Measurements from ENCODE around the gene ZNF70.
A peak's percentile ranks its signal among the peaks of the same experiment; 100 is the strongest.

The ZNF70 gene

DNA sequence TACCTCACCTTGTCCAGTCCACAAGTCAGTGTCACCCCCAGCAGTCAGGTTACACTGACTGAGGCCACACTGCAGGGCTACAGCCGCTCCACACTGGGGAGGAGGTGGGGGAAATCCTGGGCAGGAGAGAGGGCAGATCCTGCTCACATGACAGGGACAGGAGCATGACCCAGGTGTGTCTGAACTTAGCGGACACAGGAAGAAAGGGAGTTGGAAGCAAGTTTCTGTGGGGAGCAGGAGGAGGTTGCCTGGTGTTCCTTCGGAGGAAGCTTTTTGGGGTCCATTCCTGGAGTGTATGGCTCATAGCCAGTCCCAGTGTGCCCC lies 27.6 kb upstream of the ZNF70 start:
- no peak for DNase-seq

- DNase-seq, result peak; percentile 65
Observed at GRCh38 chr22:23777776-23778576, 27.1 kb upstream of the ZNF70 start.

GRCh38 chr22:23775779-23776375 lies 25.0 kb upstream of the ZNF70 start:
- DNase-seq, result no peak

GRCh38 chr22:23774922-23775436 lies 24.1 kb upstream of the ZNF70 start:
- DNase-seq, result no peak

DNA sequence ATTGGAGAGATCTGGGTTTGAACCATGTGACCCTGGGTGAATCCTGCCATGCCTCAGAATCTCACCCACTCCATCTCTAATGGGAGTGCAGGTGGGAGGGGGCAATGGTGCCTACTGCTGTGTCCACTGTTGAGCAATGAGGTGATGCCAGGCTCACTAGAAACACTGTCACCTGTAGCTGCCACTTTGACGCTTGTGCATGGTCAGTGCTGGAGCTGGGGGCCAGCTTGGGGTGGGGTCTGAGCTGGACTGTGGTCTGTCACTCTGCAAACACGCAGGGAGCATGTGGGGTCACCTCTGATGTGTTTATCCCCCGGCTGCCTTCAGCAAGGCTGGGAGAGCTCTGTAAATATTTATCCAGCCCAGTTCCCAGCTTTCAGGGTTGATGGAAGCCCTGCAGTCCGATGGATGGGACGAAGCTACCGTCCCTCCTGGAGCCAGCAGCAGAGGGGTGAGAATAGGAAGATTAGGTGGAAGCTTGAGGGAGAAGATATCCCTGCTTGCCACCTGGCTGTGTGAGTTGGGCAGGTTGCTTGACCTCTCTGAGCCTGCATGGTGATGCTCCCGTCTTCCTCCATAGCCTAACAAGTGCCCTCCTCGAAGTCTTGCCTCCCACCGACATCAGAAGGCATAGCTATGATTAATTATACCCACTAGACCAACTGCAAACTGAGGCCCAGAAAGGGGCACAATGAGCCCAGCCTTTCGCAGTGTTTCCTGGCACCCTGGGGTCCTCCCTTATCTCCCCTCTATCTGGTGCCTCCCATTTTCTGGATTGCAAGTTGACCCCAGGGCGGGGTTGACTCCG lies 23.4 kb upstream of the ZNF70 start:
- DNase-seq, result no peak

- DNase-seq, result no peak
Observed at GRCh38 chr22:23773483-23774113, 22.7 kb upstream of the ZNF70 start.

DNA sequence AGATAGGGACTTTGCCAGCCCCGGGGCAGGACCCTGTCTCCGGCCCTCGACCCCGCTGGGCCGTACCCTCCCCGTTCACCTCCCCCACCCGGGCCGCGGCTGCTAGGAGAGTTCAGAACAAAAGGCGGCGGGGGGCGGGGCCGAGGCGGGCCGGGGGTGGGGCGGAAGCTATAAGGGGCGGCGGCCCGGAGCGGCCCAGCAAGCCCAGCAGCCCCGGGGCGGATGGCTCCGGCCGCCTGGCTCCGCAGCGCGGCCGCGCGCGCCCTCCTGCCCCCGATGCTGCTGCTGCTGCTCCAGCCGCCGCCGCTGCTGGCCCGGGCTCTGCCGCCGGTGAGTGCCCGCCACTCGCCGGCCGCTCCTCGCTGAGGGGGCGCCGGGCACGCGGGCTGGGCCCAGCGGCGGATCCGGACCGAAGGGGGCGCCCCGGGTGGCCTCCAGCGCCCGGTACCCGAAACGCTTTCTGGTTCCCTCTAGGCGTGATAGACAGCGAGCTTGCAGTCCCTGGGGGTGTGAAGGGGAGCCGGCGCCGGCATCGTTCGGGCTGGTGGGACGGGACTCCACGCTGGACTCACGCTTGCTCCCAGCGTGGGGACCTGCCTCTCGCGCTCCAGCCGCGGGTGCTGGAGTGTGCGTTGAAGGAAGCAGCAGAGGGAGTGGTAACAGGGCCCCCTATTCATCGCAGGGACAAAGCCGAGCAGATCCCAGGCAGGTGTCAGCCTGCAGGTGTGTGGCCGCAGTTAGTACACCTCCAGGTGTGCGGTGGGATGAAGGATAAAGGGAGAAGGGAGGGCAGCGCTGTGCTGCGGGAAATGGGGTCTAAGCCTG lies 21.9 kb upstream of the ZNF70 start, which contains the start of gene MMP11:
TSS of gene MMP11 (plus strand) at position 201 of the 825 bp plus-strand sequence. CDS start at position 223, 22 bp downstream.
- peak; percentile 27 for DNase-seq

- DNase-seq, result no peak
Observed at GRCh38 chr22:23772315-23772648, 21.4 kb upstream of the ZNF70 start.

DNA sequence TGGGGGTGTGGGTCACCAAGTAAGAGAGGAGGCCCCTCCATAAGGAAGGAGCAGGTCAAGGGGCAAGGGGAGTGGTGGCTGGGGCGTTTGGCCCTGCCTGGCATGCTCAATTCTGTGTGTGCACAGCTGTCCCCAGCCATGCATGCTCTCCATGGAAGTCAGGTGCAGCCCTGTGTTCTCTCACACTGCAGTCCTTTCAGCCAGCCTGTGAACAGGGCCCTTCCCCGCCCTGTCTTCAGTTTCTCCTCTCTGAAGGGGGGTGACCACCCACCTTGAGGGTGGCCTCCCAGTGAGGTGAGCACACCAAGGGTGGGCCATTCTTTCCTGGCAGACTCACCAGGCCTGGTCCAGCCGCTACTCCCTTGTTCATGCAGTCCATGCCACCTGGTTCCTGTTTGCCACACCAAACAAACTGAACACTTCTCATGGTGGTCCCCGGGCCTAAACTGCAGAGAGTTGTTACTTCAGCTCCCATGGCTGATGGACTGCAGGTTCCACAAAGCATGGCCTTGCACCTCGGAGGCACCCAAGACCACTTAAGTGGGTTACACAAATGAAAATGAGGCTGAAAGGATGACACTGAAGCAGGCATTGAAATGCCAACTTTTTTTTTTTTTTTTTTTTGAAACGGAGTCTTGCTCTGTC lies 18.5 kb upstream of the ZNF70 start:
- peak; percentile 16 for DNase-seq

DNA sequence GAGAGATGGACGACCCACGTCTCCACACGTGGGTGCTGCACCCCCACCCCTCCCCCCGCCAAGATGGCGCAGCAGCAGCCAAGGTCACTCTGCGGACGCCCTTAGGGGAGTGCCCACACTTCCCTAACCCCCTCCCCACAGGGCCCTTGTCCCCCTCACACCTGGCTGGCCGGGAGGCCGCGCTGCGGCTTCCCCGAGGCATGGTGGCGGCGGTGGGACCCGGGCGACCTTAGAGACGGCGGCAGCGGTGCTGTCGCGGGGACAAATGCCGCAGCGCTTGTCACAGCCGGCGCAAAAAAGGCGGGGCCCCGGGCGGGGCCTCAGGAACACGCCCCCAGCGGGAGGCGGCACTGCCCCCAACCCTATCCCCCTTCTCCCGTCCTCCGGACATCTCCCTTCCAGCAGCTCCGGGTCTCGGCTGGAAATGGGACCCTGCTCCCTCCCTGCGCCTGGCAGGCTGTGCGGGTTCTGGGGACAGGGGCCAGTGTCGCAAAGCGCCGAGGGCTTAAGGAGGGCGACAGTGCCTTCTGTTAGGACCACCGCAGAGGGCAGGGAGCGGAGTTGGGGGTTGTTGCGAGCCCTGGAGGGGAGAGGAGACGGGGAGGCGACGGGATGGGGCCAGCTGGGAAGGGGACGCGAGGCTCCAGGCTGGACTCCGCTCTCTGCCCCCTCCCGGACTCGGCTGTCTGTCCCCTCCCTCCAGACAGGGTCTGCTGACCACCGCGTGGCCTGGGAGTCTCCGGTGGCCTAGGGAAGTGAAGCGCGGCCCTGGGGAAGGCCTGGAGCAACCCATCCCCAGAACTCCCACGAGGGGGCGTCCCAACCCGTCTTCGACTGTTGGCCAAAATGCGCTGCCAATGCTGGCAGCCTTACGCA lies 17.0 kb upstream of the ZNF70 start, which contains the start of gene CHCHD10:
TSS of gene CHCHD10 (minus strand) at position 300 of the 876 bp plus-strand sequence. CDS start at position 202, 98 bp downstream.
- peak; percentile 75 for DNase-seq

DNA sequence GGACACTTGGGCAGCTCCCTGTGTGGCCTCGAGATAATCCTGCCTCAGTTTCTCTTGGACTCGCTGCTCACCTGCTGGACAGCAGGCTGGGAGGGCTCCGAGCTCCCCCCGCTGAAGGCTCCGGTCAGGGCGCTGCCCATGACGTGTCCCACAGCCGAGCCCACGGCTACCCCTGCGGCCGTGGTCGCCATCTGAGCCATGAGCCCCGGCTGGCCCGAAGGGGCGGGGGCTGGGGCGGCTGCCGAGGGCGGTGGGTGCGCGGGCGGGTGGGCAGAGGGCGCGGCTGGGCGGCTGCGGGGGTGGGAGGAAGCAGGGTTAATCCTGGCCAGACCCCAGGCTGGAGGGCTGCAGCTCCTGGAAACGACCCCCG lies 16.4 kb upstream of the ZNF70 start:
- DNase-seq, result no peak

- DNase-seq, result no peak
Observed at GRCh38 chr22:23764899-23765881, 14.3 kb upstream of the ZNF70 start.

GRCh38 chr22:23763954-23764353 lies 13.0 kb upstream of the ZNF70 start:
- no peak for DNase-seq

GRCh38 chr22:23763579-23763945 lies 12.7 kb upstream of the ZNF70 start:
- no peak for DNase-seq

DNA sequence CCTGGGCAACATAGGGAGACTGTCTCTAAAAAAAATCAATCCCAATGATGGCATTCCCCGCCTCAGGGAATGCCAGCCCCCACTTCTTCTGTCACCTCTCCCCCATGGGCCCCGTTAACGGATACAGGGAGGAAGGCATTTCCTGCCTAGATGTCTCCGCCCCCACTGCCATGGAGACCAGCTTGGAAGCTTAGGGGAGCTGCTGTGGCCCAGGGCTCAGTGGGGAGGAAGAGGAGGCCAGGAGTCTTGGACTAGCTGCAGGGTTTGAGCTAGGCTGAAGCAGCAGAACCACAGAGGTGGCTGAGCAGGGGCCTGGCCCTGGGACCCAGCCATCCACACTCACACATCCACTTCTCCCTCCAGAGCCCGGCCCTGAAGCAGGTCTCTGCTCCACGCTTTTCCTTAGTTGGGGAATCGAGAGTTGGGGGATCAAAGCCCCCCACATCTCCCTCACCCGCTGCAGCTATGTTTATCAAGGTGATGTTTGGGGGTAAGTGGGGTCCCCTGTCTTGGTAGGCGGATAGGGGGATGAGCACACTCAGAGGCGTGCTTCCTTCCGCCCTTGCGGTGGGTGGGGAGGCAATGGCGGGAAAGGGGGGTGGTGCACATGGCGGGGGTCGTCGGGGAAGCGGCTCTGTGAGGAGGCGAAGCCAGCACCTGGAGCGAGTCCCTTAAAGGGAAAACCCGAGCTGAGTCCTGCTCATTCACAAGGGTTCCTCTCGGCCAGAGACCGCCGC lies 12.1 kb upstream of the ZNF70 start, which contains the start of gene C22orf15:
TSS of gene C22orf15 (plus strand) at position 149 of the 737 bp plus-strand sequence. CDS start at position 466, 317 bp downstream.
- DNase-seq, result no peak

DNA sequence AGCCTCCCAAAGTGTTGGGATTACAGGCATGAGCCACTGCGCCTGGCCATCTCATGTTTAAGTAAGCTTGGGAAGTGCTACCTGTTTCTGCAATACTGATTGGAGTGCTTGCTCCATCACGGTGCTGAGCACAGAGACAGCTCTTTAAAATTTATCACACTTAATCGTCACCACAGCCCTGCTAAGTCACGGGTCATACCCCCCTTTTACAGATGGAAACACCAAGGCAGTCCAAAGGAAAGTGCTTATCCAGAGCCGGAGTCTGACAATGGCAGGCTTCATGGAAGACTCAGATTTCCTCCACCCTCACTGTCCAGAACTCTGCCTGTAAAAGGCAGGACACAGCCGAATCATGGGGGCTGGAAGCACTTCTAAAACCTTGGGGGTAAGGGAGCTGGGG lies 9.1 kb upstream of the ZNF70 start:
- no peak for DNase-seq

DNA sequence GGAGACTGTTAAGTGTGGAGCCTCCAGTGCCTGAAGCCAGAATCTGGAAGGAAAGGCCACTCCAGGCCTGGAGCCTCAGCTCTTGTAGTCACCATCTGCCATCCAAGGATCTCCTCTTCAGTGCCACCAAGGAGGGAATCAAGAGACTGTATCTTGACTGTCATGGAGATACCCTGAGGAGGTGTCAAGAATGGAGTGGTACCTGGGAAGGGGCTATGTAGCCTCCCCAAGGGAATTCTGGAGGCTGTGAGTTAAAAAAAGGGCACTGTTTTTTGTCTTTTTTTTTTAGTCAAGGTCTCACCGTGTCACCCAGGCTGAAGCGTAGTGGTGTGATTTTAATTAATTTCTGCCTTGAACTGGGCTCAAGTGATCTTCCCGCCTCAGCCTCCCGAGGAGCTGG lies 8.7 kb upstream of the ZNF70 start:
- no peak for DNase-seq

DNA sequence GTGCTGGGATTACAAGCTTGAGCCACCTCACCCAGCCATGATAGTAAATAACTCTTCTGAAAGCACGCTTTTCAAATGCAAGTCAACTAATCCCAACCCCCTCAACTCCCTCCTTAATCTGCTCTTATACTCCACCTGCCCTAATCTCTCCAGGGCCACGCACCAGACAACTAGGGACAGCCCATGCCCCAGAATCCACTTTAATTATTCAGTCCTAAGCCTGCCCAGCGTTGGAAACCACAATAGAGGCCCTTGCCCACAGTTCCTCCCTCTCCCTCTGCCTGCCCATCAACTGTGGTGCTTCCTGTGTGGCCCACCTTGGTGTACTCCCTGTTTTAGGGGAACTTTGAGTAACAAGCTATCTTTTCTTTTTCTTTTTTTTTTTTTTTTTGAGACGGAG lies 6.0 kb upstream of the ZNF70 start:
- DNase-seq, result no peak

DNA sequence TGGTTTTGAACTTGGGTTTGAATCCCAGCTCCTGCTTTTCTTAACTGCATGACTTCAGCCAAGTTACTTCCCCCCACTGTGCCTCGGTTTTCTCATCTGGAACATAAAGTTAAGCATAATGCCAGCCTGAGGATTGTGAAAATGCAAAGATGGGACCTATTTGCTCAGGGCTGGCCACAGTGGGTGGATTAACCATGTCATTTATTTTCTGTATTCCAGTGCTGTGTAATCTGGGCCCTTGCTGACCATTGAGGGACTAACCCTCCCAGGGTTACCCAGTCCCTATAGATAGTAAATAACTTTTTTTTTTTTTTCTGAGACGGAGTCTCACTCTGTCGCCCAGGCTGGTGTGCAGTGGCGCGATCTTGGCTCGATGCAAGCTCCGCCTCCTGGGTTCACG lies 4.8 kb upstream of the ZNF70 start:
- DNase-seq, result no peak
